ENCODE results near the gene TNFAIP3. TPM values are rescaled to one million over a fixed set of nuclear protein-coding genes. Genes with fewer than 3 reads are reported as not detected.

TNFAIP3 gene
- total and polyA plus RNA-seq, 2 donors (not counting 1 experiment from before 2014, with no cell fraction given): 7.8 to 23.5 TPM

- no peak overlapping the region for H3K4me2 ChIP-seq (ENCODE audit: extremely low read depth, insufficient read depth, low read length)
- no peaks in the 10 kb centered on the region for H3K79me2 ChIP-seq (ENCODE audit: control insufficient read depth, insufficient read depth, low read length)
- H3K9ac ChIP-seq (ENCODE audit: insufficient read depth, low read length): no peak overlapping the region
- no peaks in the 10 kb centered on the region for H3K9me3 ChIP-seq (ENCODE audit: control insufficient read depth, insufficient read depth, low read depth, low read length)
- H3K27me3 ChIP-seq (ENCODE audit: control insufficient read depth, insufficient read depth, low read length): no peaks in the 10 kb centered on the region
- no peaks in the 10 kb centered on the region for H3K36me3 ChIP-seq (ENCODE audit: control insufficient read depth, insufficient read depth, low read length)
- no peak overlapping the region for H3K4me3 ChIP-seq (replicated peaks in 1 of 4; ENCODE audit: control extremely low read depth in 1 of 4, insufficient read depth in 1 of 4, low read depth in 3 of 4, low read length in 4 of 4)
- H4K20me1 ChIP-seq (ENCODE audit: control insufficient read depth, extremely low read depth, insufficient read depth, low read length): no peaks in the 10 kb centered on the region
- peaks cover 7% of the 10 kb centered on the region for H3K4me1 ChIP-seq (ENCODE audit: control insufficient read depth, extremely low read depth, insufficient read depth, low read length)
- H2AFZ ChIP-seq (ENCODE audit: low read length): no peak overlapping the region
- no peak overlapping the region for H3K27ac ChIP-seq (ENCODE audit: insufficient read depth, low read length)
- DNase-seq (ENCODE audit: low read depth in 2 of 2): no peak
- no peak for TF ChIP-seq EZH2 (IDR thresholded peaks at IDR 0.05; ENCODE audit: low read length, missing control alignments)
- TF ChIP-seq CTCF (conservative IDR thresholded peaks at IDR 0.05 in 1 of 2, IDR thresholded peaks at IDR 0.05 in 1 of 2; ENCODE audit: low read depth in 1 of 2, low read length in 2 of 2): peak in 1 of 2 donors; percentile 9
Measured at GRCh38 chr6:137921823-137922222, 54.8 kb downstream of the TNFAIP3 start.

- H3K27ac ChIP-seq (ENCODE audit: insufficient read depth, low read length): no peak overlapping the region
- H4K20me1 ChIP-seq (ENCODE audit: control insufficient read depth, extremely low read depth, insufficient read depth, low read length): no peaks in the 10 kb centered on the region
- H3K4me3 ChIP-seq (replicated peaks in 1 of 4; ENCODE audit: control extremely low read depth in 1 of 4, insufficient read depth in 1 of 4, low read depth in 3 of 4, low read length in 4 of 4): no peak overlapping the region
- H2AFZ ChIP-seq (ENCODE audit: low read length): no peak overlapping the region
- no peak overlapping the region for H3K9ac ChIP-seq (ENCODE audit: insufficient read depth, low read length)
- H3K4me2 ChIP-seq (ENCODE audit: extremely low read depth, insufficient read depth, low read length): no peak overlapping the region
- H3K36me3 ChIP-seq (ENCODE audit: control insufficient read depth, insufficient read depth, low read length): no peaks in the 10 kb centered on the region
- TF ChIP-seq EZH2 (IDR thresholded peaks at IDR 0.05; ENCODE audit: low read length, missing control alignments) (no peak), CTCF (conservative IDR thresholded peaks at IDR 0.05 in 1 of 2, IDR thresholded peaks at IDR 0.05 in 1 of 2; ENCODE audit: low read depth in 1 of 2, low read length in 2 of 2) (no peak)
- no peaks in the 10 kb centered on the region for H3K9me3 ChIP-seq (ENCODE audit: control insufficient read depth, insufficient read depth, low read depth, low read length)
- H3K27me3 ChIP-seq (ENCODE audit: control insufficient read depth, insufficient read depth, low read length): no peaks in the 10 kb centered on the region
- H3K79me2 ChIP-seq (ENCODE audit: control insufficient read depth, insufficient read depth, low read length): no peaks in the 10 kb centered on the region
- H3K4me1 ChIP-seq (ENCODE audit: control insufficient read depth, extremely low read depth, insufficient read depth, low read length): peaks cover 13% of the 10 kb centered on the region
- no peak for DNase-seq (ENCODE audit: low read depth in 2 of 2)
Measured at GRCh38 chr6:137923866-137924653, 57.0 kb downstream of the TNFAIP3 start.

- H3K36me3 ChIP-seq (ENCODE audit: control insufficient read depth, insufficient read depth, low read length): no peaks in the 10 kb centered on the region
- no peak overlapping the region for H3K27ac ChIP-seq (ENCODE audit: insufficient read depth, low read length)
- H3K4me1 ChIP-seq (ENCODE audit: control insufficient read depth, extremely low read depth, insufficient read depth, low read length): peaks cover 13% of the 10 kb centered on the region
- H4K20me1 ChIP-seq (ENCODE audit: control insufficient read depth, extremely low read depth, insufficient read depth, low read length): no peaks in the 10 kb centered on the region
- TF ChIP-seq EZH2 (IDR thresholded peaks at IDR 0.05; ENCODE audit: low read length, missing control alignments) (no peak), CTCF (conservative IDR thresholded peaks at IDR 0.05 in 1 of 2, IDR thresholded peaks at IDR 0.05 in 1 of 2; ENCODE audit: low read depth in 1 of 2, low read length in 2 of 2) (no peak)
- no peak overlapping the region for H3K9ac ChIP-seq (ENCODE audit: insufficient read depth, low read length)
- no peak overlapping the region for H3K4me2 ChIP-seq (ENCODE audit: extremely low read depth, insufficient read depth, low read length)
- no peaks in the 10 kb centered on the region for H3K79me2 ChIP-seq (ENCODE audit: control insufficient read depth, insufficient read depth, low read length)
- no peak overlapping the region for H2AFZ ChIP-seq (ENCODE audit: low read length)
- no peaks in the 10 kb centered on the region for H3K27me3 ChIP-seq (ENCODE audit: control insufficient read depth, insufficient read depth, low read length)
- H3K9me3 ChIP-seq (ENCODE audit: control insufficient read depth, insufficient read depth, low read depth, low read length): no peaks in the 10 kb centered on the region
- H3K4me3 ChIP-seq (replicated peaks in 1 of 4; ENCODE audit: control extremely low read depth in 1 of 4, insufficient read depth in 1 of 4, low read depth in 3 of 4, low read length in 4 of 4): no peak overlapping the region
- no peak for DNase-seq (ENCODE audit: low read depth in 2 of 2)
Measured at GRCh38 chr6:137925141-137925698, 58.2 kb downstream of the TNFAIP3 start.
